HG02623 (cell line): Measurements from ENCODE around the gene KIF16B.

Source experiments
- ATAC-seq: cut with Tn5 transposase; IDR thresholded peaks from one replicate; pipeline ENCODE4 v1.9.1; 2021; ENCODE audit warnings: moderate library complexity; ENCODE audit not compliant: unreplicated experiment

KIF16B gene

DNA sequence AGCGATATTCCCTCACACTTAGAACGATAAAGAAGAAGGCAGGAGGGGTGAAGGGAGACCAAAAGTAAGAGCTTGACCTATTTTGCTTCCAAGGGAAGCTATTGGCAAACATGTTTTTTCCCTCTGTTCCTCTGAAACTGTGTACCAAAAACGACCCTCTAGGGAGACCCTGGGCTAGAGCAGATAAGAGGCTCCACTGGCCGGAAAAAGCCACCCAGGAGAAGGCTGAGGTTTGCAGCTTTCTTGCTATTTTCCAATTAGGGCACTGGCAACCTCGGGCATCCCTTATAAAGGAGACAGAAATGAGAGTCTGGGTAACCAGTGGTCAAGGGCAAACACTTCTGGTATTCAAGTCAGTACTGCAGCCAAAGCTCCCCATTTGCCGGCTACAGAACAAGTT is 168.0 kb downstream of the KIF16B start:
- ATAC-seq: no peak

DNA sequence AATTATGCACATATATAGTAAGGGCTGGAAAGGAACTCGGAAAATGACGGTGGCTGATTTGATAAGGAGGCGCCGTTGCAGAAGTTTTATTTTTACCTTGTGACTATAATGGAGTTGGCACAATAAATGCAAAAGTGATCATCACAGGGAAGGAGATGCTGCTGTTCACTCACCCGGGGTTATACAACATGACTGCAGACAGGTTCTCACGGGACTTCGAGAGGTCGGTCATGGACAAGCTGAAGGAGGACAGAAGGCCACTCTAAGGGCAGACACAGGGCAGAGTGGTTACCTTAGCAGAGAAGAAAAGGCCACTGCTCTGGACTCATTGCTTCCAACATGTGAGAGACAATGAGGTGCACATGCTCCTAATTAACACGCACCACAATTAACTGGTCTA is 168.6 kb downstream of the KIF16B start:
- no peak for ATAC-seq

DNA sequence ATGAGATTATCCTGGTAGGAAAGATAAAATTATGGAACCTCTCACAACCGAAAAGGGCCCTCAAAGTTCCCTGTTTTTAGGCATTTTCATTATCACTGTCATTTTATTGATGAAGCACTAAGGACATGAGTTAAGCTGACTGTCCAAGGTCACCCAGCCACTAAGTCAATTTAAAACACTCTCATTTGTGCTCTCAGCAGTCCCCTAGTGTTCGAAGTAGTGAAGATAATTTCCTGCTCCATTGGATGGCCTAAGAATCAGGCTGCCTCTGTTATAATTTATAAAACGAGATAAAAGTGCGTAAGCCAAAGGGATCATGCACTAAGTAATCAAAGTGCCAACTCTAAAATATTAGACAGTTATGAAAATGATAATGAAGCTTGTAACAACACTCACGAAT is 169.1 kb downstream of the KIF16B start:
- ATAC-seq: no peak

DNA sequence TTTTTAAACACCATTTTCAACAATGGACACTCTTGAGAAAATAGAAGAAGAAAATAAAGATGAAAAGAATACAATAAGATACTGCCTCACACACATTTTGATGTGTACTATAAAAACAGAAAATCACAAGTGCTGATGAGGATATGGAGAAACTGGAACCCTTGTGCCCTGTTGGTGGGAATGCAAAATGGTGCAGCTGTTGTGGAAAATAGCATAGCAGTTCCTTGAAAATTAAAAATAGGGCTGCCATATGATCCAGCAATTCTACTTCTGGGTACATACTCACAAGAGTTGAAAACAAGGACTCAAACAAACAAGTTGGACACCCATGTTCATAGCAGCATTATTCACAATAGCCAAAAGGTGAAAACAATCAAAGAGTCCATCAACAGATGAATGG is 173.0 kb downstream of the KIF16B start:
- no peak for ATAC-seq

DNA sequence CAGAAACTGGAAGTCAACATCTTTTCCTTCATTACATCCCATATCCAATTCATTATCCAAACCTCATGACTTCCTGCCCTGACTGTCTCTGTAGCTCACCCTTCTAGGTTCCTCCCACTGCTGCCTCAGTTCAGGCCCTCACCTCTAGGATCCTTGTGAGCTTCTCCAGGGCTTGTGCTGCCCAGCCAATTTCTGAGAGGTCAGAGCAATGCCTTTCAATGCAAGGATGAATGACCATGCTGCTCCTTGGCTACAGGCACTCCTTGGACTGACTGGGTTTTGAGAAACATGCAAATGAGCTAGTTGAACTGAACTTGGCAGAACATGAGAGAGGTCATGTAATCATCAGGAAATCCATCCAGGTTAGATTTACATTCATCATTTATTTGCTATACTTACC is 173.4 kb downstream of the KIF16B start:
- no peak for ATAC-seq

DNA sequence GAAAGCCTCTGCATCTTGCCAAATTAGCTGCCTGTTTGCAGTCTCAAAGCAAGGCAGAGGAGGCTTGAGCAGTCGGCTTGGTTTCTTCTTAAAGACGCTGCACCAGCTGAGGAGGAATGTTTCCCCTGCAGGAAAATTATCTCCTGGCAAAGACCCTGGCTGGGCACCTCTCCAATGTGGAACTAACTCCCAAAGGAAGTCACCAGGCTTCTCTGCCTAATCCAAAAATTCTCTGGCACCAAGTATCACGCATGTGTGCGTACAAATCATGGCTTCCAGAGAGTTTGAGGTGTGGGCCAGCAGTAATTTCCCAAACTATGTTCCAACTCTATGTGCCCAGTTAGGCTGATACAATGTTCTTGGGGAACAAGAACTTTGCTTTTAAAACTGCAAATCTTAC is 176.2 kb downstream of the KIF16B start:
- ATAC-seq: no peak

DNA sequence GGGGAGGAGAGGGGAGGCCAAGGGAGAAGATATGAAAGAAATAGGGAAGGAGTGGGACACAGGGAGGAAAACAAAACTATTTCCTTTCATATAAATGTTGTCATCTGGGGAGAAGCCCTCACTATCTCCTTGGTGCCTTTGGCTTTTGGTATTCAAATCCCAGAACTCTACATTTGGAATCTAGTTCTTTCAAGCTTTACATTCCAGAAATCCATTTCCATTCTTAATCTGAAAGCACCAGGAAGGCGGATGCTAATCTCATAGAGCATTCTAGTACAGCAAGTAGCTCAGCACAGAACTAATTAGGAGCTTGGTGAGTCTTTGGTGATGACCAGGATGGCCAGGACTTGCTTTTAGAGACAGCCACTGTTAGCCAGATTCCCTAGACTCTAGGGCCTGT is 177.9 kb downstream of the KIF16B start:
- no peak for ATAC-seq

DNA sequence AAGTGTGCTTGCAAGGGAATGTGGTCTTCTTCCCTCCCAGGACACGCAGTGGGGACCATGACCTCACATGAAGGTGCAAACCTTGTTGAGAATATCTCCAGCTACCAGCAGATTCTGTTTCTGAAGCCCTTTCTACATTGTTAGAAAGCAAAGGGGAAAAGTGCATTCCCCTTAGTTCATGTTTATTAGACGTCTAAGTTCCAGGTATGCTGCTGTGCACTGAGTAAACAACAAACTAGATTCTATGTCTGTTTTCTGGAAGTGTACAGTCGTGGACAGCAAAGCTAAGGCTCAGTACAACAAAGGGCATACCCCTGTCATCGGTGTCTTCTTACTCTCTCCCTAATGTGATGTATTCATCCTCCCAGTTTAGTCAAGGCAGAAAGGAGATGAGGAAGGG is 178.5 kb downstream of the KIF16B start:
- no peak for ATAC-seq

DNA sequence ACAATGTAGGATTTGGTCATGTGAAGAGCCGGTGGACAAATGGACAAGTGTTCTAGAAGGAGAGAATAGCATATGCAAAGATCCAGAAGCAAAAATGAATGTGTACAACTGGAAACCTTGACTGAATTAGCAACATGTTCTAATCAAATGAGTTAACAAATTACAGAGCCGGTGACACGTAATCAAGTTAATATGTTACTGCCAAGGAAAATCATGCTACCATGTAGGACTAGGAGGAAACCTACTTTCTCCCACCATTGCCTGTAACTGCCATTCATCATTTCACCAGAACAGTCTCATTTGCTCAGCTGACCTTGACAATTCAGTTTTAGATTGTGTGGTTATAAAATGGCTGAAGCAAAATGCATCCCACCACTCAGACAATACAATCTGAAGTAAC is 179.4 kb downstream of the KIF16B start:
- ATAC-seq: no peak

DNA sequence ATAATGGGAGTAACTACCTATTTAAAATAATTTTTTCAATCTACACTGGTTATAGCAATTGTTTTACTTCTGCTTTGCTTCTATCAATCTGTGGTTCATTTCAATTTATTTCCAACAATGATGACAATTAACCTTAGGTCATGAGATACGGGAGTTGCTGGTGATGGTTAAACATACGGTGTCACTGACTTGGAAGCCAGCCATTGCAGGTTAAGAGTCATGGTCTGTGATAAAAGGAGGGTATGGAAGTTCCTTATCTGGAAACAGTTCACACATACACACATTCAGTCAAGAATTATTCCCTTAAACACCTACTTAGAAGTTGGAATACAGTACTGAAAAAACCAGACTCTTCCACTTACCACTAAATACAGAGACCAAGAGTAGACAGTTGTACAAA is 180.0 kb downstream of the KIF16B start:
- no peak for ATAC-seq

DNA sequence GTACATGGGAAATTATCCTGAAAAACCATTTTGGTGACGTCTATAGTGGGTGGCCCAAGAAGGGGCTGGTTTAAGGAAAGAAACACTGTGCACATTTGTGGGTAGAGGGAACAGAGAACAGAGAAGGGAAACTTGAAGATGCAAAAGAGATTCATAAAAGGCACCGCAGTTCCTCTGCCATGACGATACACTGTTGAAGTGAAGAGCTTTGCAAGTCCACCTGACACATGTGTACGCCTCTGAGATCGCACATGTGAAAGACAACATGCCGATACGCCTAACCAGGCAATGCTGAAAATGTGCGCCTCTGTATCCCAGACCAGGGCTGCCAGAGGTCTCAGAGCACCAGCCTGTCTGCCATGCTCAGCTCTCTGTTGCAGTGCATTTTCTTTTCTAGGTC is 180.9 kb downstream of the KIF16B start:
- peak; percentile 96 for ATAC-seq

DNA sequence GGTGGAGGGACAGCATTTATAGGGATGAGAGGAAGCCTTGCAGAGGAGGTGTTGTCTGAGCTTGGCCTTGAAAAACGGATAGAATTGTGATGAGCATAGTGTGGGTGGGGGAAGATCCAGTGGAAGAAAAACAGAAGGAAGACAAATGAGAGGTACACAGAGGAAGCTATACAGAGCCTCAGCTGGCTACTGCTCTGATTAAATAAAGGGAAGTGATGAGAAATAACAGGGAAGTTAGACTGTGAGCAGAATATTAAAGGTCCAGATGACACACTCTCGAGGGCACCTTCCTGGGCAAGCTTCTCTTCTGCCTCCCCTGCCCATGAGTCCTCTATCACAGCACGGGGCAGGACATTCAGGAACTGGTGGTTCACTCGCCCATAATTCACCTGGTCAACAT is 182.3 kb downstream of the KIF16B start:
- no peak for ATAC-seq

DNA sequence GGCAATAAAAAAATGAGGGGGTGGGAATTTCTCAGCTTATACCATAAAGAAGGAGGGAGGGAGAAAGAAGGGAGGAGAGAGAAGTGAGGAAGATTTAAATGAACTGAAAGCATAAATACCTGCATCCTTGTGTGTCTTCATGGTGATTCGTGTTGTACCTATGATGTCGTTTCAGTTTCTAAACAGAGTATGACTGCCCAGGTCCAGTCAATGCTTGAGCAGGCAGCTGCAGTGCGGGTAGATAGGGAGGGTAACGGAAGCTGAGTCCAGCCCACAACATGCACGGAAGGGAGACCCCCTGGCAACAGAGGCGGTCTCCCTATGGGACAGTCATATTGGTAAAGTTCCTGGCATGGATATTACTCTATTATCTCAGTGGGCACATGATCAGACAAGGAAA is 184.5 kb downstream of the KIF16B start:
- no peak for ATAC-seq

DNA sequence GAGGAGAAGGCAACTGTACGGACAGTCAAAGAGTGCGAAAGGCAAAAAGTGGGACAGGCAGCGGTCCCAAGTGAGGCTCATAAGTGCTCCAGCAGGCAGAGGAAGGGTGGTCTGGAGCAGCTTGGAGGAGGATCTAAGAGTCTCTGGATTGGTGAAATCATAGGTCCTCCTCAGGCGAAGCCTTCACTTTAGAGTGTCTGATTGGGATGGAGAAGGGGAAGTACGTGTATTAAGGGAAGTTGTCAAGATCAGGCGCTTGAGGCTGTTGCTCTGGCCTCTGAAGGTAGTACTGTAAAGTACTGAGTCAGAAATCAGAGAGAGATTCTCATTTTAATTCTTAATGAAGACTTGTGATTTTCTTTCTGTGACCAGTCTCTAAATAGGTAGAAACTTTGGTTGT is 185.6 kb downstream of the KIF16B start:
- ATAC-seq: no peak

DNA sequence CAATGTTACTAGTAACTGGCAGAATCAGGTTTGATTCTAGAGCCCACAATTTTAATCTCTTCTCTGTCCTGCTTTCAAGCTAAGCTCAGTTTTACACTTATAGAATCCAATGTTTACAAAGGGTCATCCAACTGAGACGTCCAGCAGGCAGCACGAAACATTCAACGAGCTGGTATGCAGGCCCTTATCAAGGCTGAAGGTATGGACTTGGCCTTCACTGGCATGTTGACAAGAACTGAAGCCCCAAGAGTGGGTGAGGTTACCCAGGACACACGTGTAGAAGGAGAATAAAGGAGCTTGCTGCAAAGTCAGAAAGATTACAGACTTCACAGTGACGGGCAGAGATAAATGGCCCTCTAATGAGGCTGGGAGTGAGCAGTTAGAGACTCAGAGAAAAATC is 187.4 kb downstream of the KIF16B start:
- no peak for ATAC-seq

DNA sequence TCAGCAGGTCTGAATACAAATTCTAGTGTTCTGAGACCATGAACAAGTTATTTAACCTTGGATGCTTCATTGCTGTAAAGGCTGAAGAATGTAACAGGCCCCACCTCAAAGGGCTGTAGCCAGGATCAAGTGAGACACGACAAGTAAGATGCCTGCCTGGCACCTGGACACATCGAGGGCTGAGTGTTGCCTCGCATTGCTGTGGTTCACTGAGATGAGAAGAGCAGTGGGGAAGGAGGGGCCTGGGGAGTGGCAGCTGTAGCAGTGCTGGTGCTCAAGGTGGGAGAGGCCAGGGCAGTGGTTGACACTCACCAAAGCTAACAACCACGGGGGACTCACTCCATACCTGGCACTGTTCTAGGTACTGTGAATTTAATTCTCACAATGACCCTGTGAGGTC is 187.8 kb downstream of the KIF16B start:
- ATAC-seq: no peak

DNA sequence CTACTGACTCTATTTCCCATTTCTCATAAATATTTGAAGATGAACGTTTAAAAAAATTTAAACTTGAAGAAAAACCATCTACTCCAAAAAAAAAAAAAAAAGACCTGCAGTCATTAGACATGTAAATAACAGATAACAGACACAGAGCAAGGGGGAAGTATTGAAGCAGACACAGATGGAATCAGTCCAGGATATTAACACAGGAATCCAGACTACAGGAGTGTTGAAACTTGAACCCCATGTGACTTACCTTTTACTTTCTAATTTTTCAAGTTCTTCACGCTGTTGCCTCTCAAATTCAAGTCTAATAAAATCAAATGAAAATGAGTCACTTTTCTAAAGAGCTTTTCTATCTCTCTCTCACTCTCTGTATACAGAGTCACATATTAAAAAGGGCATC is 191.8 kb downstream of the KIF16B start:
- ATAC-seq: no peak

DNA sequence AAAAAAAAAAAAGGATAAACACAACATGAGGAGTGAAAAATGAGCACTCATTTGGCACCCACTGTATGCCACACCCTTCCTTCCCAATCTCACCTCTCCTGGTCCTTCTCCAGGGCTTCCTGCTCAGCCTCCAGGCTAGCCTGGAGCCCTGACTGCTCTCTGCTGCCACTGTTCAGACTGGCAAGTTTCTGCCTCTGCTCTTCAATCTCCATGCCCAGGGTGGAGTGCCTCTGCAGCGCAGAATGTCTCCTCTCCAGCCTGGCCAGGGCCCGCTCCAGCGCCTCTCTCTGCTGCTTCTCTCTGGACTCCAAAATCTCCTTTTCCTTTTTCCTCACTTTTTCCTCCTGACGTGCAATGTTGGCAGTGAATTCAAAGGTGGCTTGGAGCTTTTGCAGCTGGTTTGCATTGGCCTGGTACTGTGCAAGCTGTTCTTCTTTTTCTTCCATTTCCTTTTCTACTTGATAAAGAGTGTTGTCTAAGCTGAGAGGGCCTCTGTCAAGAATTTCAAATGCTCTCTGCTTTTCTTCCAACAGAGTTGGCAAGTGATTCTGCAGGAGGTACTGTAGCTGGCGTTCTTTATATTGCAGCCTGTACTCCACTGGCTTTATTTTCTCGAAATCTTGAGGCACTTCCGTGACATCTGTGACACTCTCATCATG is 194.4 kb downstream of the KIF16B start:
- no peak for ATAC-seq

DNA sequence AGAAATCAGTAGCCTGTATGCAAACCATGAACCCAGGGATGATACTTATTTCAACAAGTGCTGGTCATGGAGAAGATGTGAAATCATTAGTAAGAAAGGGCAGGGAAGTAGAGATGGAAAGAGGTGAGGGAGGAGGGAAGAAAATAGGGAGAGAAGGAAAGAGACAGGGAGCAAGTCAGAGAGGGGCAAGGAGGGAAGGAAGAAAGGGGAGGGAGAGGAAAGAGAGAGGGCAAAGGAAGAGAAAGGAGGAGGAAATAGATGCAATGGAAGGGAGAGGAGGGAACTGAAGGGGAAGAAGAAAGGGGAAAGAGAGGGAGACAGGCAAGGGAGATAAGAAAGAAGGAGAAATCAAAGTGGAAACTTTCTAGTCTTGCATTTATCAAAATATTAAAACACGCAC is 195.1 kb downstream of the KIF16B start:
- ATAC-seq: no peak

DNA sequence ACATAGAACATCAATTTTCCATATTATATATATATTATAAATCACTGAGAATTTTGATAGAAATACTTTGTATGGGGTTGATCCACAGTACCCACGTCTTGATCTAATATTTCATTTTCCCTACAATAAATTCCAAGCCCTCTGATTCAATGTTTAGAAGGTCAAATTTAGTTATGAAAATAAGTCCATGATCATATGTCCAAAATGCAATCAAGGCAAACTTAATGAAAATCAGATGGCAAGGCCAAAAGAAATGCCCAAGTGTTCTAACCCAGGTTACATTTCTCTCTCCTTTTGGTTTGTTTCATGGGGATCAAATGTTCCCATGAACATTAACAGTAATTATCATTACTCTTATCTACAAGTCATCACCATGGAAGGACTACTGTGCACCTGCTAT is 203.8 kb downstream of the KIF16B start:
- no peak for ATAC-seq

DNA sequence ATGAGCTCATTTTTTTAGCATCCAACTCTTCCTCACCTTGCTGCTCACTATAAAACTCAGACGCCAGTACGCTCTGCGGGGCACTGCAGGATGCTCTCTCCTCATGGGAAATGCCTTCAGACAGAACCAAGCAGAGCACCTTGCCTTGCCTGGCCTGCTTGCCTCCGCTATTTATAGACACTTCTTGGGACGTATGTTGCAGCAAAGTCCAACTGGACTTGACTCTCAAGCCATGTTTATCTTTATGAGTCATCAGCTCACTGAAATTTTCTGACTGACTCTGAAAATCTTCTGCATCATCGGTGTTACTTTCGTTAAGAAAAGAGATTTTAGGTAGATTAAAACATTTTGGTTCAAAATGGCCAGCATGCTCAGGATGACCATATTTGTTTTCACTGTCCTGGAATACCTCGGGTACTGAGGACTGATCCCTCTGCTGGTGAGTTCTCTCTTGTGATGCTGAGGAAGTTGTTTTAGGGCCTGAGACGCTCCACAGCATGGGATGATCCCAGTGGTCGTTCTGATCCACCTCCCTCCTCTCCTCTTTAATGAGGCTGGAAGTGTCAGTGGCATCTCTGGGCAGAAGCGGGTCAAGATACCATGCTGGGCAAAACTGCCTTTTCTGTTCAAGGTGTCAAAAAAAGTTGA is 204.5 kb downstream of the KIF16B start:
- ATAC-seq: no peak

DNA sequence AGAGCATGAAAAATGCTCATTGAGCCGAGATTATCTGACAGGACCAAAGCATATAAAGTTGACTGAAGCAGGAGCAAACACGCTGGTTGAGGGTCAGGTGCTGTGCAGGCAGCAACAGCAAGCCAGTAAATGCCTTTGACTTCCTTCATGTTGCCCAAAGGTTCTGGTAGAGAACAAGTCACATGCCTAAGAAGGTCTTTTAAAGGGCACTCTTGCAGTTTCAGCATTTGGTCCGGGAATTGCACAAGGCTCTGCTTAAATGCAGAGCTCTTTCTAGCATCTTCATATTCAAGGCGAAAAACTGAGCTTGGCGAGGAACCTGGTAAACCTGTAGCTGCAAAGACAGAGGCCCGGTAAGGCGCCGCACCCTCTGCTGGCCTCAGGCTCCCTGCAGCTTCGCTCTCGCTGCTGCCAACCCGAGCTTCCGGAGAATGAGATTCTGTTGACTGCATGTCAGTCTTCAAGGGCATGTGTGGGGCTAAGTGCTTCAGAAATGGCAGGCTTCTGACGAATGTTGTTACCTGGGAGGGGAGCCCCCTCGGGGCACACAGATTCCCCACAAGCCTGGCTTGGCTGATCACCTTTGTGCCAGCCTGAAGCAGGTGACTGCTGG is 205.2 kb downstream of the KIF16B start:
- no peak for ATAC-seq

DNA sequence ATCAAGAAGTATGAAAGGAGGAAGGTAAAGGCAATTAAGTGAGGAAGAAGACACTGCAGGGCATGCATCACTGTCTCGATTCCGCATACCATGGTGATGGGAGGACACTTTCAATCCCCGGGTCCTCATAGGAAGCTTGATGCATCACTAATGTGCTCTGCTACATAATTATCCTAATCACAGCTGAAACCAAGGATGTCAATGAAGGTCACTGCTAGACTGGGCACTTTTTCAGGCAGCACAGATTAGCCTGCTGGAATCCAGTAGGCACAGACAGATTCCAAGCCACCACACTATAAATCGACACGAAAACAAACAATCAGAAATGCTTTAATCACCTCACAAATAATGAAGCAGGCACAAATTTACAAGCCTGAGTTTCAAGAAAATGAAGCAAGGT is 206.7 kb downstream of the KIF16B start:
- ATAC-seq: no peak
